Choroid plexus epithelial cell (primary cell): ENCODE measurements around the gene GJB2.

ENCODE experiments used
- DNase-seq: peaks from one replicate; pipeline ENCODE4 v3.0.0-alpha.2; 2010; ENCODE audit warnings: low read depth
- H3K4me3 ChIP-seq: 2 replicates; pipeline ENCODE4 v1.5.1; 2011; ENCODE audit warnings: low read depth, mild to moderate bottlenecking, control low read depth, low read length, moderate library complexity
- CTCF ChIP-seq: conservative IDR thresholded peaks from 2 replicates; pipeline ENCODE4 v1.5.1; 2011; ENCODE audit warnings: low read depth, mild to moderate bottlenecking, control low read depth, inconsistent platforms, low read length, moderate library complexity

GJB2 gene

DNA sequence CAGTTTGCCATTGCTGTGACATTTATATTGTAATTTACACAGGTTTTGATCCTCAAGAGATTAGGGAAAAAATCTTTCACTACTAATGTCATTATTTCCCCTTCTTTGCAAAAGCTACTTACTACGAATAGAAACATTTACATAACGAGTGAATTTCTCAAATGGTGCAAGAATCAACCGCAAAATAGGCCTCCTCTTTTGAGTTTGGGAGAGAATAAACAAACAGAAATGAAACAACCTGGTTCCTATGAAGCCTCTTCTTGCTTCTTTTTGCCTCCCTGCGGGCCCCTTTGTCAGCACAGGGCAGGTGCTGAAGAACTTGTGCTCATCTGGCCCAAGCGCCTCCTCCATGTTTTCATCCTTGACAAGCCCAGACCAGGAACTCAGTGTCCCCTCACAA lies 21.8 kb downstream of the GJB2 start:
- TF ChIP-seq CTCF, result no peak
- DNase-seq, result no peak
- H3K4me3 ChIP-seq, result no peak overlapping the region

GRCh38 chr13:20168396-20168795 lies 24.3 kb downstream of the GJB2 start:
- no peak for DNase-seq
- H3K4me3 ChIP-seq, result no peak overlapping the region
- TF ChIP-seq CTCF, result no peak

DNA sequence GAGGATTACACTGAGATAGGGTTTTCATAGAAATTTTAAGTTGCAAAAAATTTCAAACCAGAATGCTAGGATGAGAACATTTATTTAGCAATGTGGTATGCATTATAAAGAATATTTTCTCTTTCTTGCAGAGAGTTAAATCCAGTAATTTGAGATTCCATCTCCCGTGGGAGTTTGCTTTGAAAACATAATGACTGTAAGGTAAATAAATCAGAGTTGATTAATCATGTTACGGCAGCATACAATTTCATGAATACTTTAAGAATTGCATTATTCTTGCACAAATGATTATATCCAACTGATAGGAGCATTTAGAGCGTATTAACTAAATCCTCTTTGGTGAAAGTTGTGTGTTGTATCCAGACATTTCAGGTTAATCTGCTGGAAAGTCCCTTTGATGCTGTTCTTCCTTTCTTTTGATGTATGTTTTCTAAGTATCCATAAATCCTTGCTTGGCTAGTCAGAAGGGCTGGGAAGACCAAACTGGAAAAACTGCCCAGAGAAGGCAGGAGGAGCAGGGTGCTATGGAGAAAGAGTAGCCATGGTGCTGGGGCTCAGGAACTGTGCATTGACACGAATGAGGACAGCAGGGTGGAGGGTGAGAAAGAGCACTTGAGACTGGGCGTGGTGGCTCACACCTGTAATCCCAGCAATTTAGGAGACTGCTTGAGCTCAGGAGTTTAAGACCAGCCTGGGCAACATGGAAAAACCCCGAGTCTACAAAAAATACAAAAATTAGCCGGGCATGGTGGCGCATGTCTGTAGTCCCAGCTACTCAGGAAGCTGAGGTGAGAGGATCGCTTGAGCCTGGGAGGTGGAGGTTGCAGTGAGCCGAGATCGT lies 27.1 kb downstream of the GJB2 start:
- DNase-seq, result no peak

DNA sequence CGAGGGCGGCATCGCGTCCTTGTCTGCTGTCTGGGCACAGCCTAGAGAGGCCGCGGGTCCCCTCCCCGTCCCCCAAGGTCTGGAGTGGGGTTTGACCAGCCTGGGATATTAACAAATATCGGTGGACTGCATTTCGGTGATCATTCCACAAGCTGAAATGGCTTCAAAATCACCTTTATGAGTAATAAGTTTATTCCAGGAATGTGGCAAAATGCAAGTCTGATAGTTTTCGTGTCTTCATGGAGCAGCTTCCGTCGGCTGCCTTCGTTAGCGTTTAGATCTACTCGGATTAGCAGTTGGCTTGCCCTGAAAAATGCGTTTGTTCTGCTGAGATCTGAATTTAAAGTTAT lies 30.8 kb downstream of the GJB2 start:
- no peak overlapping the region for H3K4me3 ChIP-seq
- TF ChIP-seq CTCF, result no peak
- no peak for DNase-seq

More for the DNA sequence above, 27.1 kb downstream of the GJB2 start:
- no peak overlapping the region for H3K4me3 ChIP-seq
- no peak for TF ChIP-seq CTCF

DNA sequence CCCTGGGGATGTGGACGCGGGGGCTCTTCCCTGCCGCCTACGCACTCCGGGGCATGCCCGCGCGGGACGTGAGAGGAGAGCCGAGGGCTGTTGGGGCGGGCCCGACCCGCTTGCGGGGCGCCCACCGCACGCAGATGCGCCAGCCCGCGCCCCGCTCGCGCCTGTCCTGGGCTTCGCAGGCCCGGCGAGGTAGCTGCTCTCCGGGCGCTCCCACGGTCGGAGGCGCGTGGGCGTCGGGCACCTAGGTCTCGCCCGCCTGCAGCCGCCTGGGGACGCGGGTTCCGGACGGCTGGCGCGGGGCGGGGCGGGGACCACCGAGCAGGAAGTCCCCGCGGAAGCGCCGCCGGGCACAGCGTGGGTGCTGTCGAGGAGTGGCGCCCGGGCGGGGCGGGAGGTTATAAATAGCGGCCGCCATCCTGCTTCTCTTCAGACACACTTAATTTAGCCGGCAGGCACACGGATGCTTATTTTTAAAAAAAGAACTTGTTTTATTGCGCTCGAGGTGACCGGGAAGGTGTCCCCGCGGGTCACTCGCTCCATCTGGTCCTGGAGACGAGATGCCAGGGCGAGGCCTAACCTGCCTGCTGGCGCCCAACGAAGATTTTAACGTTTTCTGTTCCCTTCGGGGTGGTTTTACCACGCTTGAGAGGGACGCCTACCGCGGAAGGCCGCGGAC lies 31.3 kb downstream of the GJB2 start:
- DNase-seq, result no peak
- H3K4me3 ChIP-seq, result peak overlapping the region; percentile 45

More for the DNA sequence above, 31.3 kb downstream of the GJB2 start:
- no peak for TF ChIP-seq CTCF
